GM12892 (cell line): ENCODE data around the gene TMC8.

Experiments
- POLR2A ChIP-seq: IDR thresholded peaks from 2 replicates; pipeline ENCODE4 v1.6.1; 2011; ENCODE audit warnings: low read depth, low read length, control low read depth
- POLR2AphosphoS5 ChIP-seq: IDR thresholded peaks from 2 replicates; pipeline ENCODE4 v1.6.1; 2011; ENCODE audit warnings: low read depth, low read length, control low read depth
- TAF1 ChIP-seq: IDR thresholded peaks from 2 replicates; pipeline ENCODE4 v1.6.1; 2011; ENCODE audit warnings: low read depth, mild to moderate bottlenecking, control low read depth, low read length, borderline replicate concordance

DNA sequence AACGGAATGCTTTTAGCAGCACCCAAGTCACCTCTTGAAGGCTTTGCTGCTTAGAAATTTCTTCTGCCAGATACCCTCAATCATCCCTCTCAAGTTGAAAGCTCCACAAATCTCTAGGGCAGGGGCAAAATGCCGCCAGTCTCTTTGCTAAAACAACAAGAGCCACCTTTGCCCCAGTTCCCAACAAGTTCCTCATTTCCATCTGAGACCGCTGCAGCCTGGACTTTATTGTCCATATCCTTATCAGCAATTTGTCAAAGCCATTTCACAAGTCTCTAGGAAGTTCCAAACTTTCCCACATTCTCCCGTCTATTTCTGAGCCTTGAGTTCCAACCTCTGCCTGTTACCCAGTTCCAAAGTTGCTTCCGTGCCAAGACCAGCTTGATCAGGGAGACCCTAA is 29.5 kb upstream of the TMC8 start:
- TF ChIP-seq POLR2A (no peak), POLR2AphosphoS5 (no peak), TAF1 (no peak)
